Lung microvascular endothelial cell (primary cell): ENCODE results near the gene DIP2C. TPM values are rescaled to one million over a fixed set of nuclear protein-coding genes. Genes with fewer than 3 reads are reported as not detected.

ENCODE experiments used
- DNase-seq, 2 donors: peaks; one replicate each; pipeline versions ENCODE4 v3.0.0 to v3.0.0-alpha.2; 2010; ENCODE audit warnings: low read depth in 2 of 2
- total RNA-seq: library from RNA; depleted of rRNA; stranded (reverse); fragments of >200 nt; gene quantifications from 2 replicates; pipeline ENCODE4 v1.2.1, GENCODE V29; 2014

Gene DIP2C
- total RNA-seq, 1 donor from 2014 or later = 8.7 TPM

DNA sequence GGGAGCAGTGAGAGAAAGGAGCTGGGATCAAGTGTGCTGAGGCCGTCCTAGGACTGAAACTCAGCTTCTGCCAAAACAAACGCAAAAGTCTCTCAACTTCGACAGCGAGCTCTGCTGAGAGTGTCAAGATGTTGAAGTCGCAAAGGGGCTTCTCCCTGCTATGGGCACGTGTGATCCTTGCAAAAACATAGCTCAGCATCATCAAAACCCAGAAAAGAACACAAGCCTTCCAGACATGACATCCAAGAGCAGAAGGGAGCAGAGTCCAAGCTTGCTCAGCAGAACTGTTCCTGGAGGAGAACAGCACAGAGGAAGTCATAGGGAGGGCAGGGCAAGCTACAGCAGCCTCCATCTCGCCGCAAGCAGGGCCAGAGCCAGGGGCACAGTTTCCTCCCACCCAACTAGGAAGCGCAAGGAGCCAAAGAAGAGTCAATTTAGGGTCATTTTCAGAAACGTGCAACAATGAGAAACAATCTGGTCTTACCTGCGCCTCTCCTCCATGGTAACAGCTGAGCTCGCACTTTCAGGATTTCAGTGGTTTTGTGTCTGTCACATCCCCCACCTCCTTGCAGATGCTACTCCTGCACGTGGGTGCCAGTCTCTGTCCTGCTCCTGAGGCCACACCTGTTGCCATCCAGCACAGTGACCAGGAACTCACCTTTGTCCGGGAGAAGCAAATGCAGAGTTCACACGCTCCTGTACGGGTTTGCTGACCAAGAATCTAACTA lies 113.9 kb downstream of the DIP2C start:
- no peak for DNase-seq

DNA sequence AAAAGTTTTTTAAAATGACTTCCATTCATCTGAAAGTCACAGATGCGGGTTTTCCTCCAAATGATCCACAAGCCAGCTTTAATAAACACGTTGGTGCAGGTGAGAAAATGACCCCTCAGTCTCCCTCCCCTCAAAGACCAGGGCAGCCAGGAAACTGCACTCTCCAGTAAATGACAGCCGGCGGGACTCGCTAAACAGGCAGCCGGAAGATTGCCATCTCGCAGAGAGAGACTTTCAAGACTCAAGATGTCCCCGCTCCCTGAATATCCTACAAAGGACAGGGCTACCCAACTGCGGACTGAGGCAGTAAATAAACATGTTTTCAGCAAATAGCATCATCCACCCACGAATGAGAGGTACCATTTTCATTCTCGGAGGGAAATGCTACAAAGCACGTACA lies 116.8 kb downstream of the DIP2C start:
- no peak for DNase-seq

DNA sequence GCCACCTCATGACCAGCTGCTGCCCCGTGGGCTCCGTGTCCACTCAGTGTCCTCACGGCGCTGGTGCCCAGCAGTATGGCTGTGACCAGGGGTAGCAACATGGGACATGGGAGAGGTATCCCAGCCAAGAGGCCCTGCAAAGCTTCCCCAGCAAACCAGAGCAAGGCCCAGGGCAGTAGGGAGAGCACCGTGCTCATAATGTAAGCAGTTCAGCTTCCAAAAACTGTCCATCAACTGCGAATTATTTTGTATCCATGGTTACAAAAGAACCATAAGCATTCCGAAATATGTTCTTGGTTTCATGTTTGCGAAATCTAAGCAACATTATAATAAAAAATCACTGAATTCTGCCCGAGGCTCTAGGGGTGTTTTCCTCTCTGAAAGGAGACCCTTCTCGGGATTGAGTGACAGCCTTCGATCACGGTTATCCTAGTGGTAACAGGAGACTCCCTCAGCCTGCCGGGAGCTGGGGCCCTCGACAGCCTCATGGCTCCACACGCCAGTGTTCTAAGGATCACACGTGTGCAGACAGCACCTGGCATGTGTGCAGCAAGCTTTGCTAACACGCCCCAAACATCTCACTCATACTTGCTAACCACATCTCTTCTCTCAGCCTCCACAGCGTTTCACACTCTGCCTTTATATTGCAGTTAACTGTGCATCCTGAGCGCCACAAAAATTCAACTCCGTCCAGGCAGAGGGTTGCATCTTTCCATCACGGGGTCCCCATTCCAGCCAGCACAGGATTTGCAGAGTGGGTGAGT lies 117.6 kb downstream of the DIP2C start:
- DNase-seq = no peak

DNA sequence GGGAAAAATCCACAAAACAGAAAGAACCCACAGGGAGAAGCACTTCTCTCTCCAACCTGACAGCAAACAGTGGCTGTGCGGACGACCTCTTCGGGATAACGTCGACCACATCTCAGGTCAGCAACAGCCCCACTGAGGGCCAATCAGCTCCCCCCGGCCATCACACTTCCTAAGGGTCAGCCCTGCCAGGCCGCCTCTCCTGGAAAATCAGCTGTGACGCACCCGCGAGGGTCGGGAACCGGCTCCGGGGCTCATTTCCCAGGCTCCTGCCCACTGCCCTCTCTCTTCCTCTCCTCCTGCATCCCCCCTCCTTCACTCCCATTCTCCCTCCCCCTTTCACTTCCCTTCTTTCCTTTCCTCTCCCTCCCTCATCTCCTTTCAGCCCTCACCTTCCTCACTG lies 118.3 kb downstream of the DIP2C start:
- DNase-seq = no peak

DNA sequence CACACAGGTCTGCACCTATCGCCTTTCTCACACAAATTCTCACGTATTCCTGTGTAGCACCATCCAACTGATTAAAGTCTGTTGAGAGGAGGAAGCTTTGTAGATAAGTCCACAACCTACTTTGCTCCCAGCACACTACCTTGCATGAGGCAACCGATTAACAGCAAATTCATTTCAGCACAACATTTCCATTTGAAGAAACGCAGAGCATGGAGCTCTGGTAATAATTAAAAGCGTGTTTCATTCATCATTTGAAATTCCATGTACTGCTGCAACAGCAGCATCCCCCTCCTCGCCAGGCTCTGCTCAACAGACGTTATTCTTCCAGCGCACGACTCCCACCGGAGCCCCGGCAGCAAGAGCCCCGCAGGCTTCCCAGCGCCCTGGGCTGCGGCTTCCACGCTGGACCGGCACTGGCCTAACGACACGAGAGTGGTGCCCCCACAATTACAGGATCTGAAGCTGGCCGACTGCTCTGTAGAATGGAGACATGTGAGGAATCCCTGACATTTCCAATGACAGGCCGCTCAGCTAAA lies 118.8 kb downstream of the DIP2C start:
- no peak for DNase-seq

DNA sequence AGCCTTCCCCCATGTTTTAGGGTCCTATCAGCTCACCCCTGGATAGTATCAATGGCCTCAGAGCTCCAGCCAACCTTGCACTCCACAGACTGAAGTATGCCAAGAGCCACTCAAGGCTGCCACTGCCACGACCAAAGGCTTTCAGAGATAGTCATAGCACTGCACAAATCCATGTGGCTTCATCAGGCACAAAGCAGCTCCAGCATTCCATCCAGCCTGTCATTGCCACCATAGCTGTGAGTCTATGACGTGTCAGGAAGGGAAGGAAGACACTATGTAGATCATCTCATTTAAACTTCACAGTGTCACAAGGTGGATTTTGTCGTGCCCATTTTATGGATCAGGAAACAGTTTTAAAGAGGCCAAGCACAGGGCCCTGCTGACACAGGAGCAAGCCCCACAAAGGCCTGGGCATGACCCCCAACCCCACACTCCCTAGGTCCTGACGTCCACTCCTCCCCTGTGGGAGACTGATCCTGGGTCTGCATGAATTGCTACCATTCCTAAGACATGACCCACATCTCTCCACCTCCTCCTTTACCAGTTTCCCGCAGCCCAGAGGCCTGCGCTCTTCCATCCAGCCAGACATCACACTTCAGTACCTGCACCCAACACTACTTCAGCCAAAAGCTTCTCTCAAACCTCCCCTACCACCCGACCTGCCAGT lies 119.4 kb downstream of the DIP2C start:
- no peak for DNase-seq

DNA sequence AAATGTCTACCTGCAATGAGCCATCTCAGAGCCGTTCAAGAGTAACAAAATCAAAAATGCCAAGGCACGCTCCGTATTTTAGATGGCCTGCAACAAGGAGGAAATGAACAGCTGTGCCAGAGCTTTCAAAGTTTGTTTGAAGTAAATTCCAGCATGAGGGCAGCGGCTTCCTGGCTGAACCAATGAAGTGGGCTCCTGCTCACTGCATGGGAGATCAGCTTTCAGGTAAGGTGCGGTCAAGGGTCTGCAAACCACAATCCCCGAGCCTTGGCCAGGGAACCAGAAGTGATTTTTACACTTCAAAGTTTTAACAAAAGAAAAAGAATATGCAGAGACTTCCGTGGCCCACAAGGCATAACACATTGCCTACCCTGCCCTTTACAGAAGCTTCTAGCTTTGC lies 120.6 kb downstream of the DIP2C start:
- DNase-seq = no peak

DNA sequence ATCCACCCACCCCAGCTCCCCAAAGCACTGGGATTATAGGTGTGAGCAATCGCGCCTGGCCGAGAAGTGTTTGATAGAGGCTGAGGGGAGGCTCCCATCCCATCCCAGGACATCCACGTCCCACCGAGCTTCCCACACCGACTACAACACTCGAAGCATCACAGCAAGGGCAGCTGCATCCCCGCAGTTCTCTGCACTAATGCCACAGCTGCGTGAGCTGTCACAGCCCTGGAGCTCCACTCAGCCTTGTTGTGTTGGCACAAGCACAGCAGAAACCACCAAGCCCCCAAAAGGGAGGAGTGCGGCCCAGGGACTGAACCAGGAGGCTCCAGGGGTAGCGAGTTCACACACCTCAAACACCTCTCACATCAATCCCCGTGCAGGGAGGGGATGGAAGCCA lies 121.6 kb downstream of the DIP2C start:
- DNase-seq = no peak

DNA sequence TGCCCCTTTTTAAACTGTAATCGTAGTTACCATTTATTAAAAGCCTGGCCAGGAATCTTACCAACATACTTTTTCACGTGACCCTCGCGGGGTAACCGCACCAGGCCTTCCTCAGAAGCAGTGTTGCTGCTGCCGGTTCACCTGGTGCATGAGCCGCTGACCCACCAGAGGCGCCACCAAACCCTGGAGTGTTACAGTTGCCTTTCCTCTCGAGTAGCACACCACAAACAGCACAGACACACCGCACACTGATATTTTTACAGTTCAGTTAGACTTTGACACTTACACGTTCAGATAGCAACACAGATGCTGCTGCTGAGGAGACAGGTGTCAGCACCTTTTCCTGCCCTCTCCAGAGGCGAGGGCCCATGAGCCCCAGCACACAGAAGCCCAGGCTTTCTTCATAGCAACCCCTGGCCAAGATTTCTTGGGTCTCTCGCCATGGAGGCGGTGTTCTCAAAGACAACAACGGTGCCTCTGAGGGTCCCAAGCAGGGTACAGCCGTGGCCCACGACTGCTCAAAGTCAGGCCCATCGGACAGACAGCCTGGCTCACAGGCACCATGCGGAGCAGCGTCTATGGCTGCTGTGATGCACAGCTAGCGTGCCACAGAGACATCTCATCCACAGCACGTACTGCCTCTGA lies 123.1 kb downstream of the DIP2C start:
- DNase-seq = no peak

DNA sequence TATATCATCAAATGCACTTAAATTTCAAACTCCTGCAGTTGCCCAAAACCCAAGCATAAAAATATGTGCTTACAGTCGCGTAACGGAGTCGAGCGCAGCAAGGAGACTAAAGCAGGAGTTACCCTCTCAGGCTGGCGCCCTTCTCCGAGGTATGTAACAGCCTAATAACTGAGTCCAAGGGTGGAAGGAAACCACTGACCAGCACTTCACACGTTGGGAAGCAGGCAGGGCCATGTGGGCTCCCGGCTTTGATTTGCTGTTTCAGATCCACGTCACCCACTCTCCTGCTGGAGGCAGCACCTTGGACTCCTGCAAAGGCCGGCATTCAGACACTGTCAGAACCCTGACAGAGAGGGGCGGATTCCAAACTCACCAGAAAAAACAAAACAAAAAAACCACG lies 123.8 kb downstream of the DIP2C start:
- no peak for DNase-seq

DNA sequence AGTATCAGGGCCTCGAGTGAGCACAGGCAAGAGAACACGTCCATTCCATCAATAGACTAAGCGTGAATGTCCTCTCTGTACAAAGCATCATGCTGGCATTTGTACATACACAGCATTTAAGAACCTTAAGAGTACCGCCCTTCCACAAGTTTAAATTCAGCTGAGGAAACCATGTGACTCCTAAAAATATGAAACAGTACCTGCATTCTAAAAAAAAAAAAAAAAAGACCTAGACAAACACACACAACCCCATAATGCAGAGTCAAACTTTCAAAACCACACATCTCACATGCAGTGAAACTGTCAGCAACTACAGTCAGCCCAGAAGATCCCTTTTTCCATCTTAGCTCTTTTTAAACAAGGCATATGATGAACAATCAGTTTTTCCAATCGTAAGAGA lies 124.3 kb downstream of the DIP2C start:
- no peak for DNase-seq

DNA sequence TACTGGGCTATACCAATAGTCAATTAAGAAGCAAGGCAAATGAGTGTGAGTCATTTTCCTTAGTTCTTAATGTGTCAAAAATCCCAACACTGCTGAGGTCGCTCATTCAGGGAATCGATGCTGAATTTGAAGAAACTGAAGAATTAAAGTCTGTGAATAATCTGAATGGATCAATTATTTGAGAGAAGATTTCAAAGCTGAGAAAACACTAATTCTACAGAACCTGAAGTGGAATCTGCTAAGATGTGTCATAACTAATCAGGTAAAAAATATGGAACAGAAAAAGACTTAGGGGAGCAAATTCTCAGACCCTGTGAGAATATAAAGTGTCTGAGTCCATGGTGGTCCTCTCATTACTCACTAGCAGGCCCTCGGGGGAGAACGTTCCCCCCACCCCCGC lies 125.6 kb downstream of the DIP2C start:
- no peak for DNase-seq

DNA sequence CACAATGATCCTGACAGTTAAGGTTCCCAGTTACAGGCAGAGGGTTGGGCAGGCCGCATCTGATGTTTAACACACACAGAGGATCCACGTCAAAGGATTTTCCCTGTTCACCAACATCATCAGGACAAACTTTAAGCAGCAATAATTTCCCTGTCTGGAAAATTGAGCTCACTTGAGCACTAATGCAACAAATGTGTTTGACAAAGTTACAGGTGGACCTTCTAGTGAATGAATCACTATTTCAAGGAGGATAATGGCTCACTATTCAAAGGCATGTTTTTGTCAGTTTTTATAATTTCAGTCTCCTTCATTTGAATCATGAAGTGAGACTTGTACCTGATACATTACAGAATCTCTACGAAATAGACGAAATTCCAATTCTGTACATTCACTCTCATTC lies 127.3 kb downstream of the DIP2C start:
- DNase-seq = no peak

DNA sequence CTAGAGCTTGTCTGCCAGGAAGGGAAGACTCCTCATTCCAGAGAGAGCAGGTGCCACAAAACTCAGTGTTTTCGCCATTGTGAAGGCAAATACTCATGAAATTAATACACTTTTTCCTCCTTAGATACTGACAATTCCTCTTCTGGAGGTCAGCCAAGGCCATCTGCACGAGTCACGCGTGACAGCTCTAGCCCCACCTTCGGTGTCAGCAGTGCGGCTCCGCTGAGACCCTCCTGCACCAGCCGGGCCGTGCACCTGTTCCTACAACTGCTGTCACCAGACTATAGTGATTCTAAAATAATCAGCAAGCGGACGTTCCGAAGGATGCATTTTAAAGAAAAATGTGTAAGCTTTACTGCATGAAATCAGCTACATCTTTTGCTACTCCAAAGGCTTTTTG lies 127.7 kb downstream of the DIP2C start:
- DNase-seq = no peak

DNA sequence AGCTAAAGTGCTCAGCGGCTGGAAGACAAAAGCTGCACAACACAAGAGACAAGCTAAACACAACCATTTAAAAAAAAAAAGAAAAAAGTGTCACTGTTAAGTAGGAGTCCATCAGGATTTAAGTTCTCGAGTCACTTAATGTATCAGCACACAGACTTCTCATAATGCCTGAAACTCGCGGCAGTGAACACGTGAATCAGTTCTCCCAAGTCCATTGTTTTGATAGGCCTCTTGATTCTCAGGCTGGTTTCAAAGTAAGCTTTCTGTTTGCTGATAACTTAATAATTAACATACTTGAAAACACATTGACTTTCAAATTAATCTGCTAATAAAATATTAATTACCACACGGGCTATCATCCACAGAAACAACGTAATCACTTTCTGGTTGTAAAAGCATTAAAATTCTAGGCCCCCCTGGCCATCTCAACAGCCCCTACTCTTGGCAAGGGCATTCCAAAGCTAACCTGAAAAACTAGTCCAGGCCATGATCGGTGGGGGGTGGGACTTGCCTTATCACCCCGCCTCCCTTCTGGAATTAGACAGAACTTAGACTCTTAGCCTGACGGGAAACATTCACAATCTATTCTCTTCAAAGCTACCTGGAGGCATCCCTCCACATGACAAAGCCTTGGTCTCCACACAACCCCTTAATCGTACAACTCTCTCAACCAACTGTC lies 129.0 kb downstream of the DIP2C start:
- DNase-seq = no peak

DNA sequence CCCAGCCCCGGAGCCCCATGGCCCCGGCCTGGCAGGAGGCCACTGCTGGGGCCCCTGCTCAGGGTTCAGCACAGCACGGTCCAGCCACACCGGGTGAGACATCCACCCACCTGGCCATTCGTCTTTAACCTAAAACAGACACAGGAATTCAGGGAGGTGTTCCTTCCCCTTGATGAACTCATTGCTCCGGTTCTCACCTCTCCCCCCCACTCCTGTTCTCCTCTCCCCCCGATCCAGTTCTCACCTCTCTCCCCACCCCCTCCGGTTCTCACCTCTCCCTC lies 129.8 kb downstream of the DIP2C start:
- DNase-seq = no peak

DNA sequence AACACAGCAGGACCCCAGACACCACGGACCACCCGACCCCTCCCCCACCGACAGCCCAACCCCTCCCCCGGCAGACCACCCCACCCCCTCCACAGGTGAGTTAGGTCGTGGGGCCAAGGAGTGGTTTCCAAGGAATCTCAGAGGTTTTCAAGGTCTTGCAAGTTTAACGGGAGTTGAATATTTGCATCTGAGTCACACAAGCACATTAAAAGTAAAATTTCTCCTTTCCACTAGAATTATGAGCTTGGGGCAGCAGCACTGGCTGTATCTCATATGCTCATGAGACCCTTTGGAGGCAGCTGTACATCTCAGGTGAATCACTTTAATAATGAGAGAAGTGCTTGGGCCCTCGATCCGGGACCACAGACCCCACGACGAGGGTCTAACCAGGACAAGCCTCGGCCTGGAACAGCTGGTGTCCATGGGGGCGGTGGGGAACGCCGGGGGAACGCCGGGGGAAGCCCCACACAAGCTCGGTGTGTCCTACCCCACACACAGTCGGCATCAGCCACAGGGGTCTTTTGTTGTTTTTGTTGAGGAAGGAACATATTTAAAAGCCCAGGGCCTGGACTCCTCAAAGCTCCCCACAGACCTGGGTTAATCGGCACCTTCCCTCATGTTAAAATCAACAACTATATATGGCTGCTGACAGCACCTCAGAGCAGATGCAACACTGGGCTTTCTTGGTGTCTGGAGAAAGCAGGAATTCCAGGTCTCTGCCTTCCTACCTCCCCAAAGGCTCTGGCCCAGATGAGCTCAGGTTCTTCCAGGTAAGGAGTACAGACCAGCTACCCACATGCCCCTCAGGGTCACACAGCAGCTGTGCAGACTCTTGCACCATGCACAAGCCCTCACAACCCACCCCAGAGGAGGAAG lies 130.3 kb downstream of the DIP2C start:
- no peak for DNase-seq

DNA sequence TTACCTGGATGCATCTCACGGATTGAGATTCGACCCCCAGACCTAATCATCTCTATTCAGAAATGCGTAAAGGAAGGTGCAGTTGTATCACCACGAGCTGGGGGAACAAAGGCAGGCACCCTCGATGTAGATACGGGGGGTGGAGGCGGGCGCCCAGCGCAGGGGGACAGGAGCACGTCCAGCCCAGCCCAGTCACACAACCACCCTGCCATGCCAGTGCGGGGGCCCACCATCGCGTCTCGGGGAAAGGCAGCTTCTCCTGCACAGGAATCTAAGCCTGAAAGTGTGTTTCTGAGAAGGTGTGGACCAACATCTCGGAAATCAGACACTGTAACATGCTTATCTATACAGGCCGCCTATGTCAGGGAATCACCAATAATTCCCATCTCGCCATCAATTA lies 131.1 kb downstream of the DIP2C start:
- no peak for DNase-seq

DNA sequence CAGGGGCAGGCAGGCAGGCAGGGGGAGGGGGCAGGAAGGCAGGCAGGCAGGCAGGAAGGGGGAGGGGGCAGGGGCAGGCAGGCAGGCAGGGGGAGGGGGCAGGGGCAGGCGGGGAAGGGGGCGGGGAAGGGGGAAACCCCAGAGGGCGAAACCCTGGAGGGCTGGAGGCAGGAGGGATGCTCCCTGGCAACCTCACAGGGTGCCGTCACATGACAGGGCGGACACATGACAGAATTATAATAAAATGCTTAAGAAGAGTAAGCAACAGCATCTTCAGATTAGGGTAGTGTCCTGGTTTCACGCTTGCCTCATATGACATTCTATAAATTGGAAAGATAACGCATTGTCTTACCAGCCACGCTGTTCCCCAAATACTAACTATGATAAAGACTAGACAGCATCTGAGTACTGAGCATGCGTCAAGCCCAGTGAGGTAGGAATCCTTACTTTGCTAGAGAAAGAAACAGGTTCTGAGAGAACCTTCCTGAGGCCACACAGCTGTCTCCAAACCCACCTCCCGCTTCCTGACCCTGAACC lies 131.6 kb downstream of the DIP2C start:
- DNase-seq = no peak

DNA sequence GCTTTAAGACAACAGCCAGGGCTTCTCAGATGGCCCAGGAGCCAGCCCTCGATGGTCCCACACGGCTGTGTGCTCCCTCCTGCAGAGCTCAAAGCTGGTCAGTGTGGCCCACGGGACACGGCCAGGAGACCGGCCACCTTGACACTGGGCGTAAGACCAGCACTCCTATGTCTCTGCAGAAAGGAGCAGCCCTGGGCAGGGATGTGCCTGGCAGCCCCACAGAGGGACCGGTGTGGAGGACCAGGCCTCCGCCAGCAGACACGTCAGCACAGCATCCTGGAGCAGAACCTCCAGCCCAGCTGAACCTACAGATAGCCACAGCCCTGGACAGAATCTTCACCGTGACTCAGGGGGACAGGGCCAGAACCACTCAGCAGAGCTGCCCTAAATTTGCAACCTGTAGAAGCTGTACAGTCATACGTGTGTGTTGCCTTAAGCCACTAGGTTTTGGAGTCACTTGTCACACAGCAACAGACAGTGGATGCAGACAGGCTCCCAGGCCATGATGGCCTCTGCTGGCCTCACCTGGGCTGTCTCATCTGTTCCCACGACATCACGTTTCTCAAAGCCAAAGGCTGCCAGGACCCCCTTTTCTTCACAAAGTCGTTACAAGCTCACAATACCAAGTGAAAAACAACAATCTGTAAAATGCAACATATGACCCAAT lies 132.4 kb downstream of the DIP2C start:
- DNase-seq = no peak
